Peyer's patch (tissue), 4 donors: Measurements from ENCODE around the gene GNAQ.

Experiments used
- POLR2A ChIP-seq, 2 donors: fragments of 450-650 bp; IDR thresholded peaks; one replicate each; pipeline ENCODE4 v1.5.1; 2017; ENCODE audit warnings: antibody characterized with exemption in 2 of 2, mild to moderate bottlenecking in 2 of 2, moderate library complexity in 2 of 2
- TF ChIP-seq, protein P1 (sequence below), 6 experiments: fragments of 450-650 bp in 4 of 6; fragments of 200-600 bp in 2 of 6; sonication (generic) in 1 of 6; IDR thresholded peaks; one replicate each; pipeline ENCODE4 v1.5.1; 2017 to 2019; ENCODE audit warnings: antibody characterized with exemption in 6 of 6, mild to moderate bottlenecking in 3 of 6, moderate library complexity in 1 of 6

DNA sequence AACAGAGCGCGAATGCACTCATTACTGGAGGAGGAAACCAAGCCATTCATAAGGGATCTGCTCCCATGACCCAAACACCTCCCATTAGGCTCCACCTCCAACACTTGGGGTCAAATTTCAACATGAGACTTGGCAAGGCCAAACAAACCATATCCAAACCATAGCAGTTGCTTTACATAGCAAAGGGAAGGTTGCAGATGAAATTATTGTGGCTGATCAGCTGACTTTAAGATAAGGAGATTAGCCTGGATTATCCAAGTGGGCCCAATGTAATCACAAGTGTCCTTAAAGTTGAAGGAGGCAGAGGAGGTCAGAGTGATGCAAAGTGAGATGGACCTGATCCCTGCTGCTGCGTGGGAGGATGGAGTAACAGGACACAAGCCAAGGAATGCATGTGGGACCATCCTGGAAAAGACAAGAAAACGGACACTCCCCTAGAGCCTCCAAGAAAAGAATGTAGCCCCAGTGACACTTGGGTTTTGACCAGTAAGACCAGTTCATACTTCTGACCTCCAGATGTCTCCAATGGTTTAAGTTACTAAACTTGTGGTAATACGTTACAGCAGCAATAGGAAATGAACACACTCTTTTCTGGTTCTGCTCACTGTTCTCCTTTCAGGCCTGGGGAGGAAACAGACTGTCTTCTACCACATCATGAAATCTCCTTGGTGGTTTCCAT lies 167.3 kb downstream of the GNAQ start:
- TF ChIP-seq, protein P1, sequence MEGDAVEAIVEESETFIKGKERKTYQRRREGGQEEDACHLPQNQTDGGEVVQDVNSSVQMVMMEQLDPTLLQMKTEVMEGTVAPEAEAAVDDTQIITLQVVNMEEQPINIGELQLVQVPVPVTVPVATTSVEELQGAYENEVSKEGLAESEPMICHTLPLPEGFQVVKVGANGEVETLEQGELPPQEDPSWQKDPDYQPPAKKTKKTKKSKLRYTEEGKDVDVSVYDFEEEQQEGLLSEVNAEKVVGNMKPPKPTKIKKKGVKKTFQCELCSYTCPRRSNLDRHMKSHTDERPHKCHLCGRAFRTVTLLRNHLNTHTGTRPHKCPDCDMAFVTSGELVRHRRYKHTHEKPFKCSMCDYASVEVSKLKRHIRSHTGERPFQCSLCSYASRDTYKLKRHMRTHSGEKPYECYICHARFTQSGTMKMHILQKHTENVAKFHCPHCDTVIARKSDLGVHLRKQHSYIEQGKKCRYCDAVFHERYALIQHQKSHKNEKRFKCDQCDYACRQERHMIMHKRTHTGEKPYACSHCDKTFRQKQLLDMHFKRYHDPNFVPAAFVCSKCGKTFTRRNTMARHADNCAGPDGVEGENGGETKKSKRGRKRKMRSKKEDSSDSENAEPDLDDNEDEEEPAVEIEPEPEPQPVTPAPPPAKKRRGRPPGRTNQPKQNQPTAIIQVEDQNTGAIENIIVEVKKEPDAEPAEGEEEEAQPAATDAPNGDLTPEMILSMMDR (IDR thresholded peaks at IDR 0.05), result peak in 2 of 6 experiments; percentile 15 to 26
- TF ChIP-seq POLR2A (IDR thresholded peaks at IDR 0.05), result no peak
